GM23338 (cell line): ENCODE measurements around the gene DPY19L1.

Experiments
- CTCF ChIP-seq, 2 experiments: fragments of 200-600 bp in 1 of 2; sonication (generic) in 1 of 2; conservative IDR thresholded peaks; 2 replicates each; pipeline versions ENCODE4 v1.5.1 to v1.6.1; 2016 to 2017; ENCODE audit warnings: antibody characterized with exemption in 2 of 2, low read depth in 2 of 2, mild to moderate bottlenecking in 2 of 2, moderate library complexity in 1 of 2
- ETS1 ChIP-seq: IDR thresholded peaks from 2 replicates; pipeline ENCODE4 v1.6.1; 2016; ENCODE audit warnings: antibody characterized with exemption
- EZH2 ChIP-seq: fragments of 200-600 bp; sonication (generic); IDR thresholded peaks from one replicate; pipeline ENCODE4 v1.8.0; 2017; ENCODE audit warnings: antibody characterized with exemption, mild to moderate bottlenecking, low read depth; ENCODE audit not compliant: unreplicated experiment
- EZH2phosphoT487 ChIP-seq: fragments of 200-600 bp; sonication (generic); IDR thresholded peaks from one replicate; pipeline ENCODE4 v1.8.1; 2018; ENCODE audit warnings: antibody characterized with exemption; ENCODE audit not compliant: unreplicated experiment
- JUNB ChIP-seq: IDR thresholded peaks from one replicate; pipeline ENCODE4 v1.6.1; 2016; ENCODE audit warnings: antibody characterized with exemption; ENCODE audit not compliant: unreplicated experiment
- NANOG ChIP-seq: IDR thresholded peaks from 2 replicates; pipeline ENCODE4 v1.6.1; 2016; ENCODE audit warnings: antibody characterized with exemption, borderline replicate concordance
- POLR2AphosphoS5 ChIP-seq: IDR thresholded peaks from 2 replicates; pipeline ENCODE4 v1.6.1; 2016; ENCODE audit warnings: antibody characterized with exemption, low read depth
- REST ChIP-seq: IDR thresholded peaks from one replicate; pipeline ENCODE4 v1.6.1; 2018; ENCODE audit warnings: antibody characterized with exemption; ENCODE audit not compliant: unreplicated experiment
- ZNF331 ChIP-seq: fragments of 250-450 bp; sonication (Bioruptor Pico); IDR thresholded peaks from 2 replicates; pipeline ENCODE4 v1.5.0; 2020; ENCODE audit warnings: low read depth, mild to moderate bottlenecking, moderate library complexity

GRCh38 chr7:35024298-35024697, 13.0 kb downstream of the DPY19L1 start:
- TF ChIP-seq POLR2AphosphoS5: no peak
- no peak for TF ChIP-seq CTCF (conservative IDR thresholded peaks at IDR 0.05; ENCODE audit: low read depth in 2 of 2)
- no peak for TF ChIP-seq REST
- no peak for TF ChIP-seq ETS1
- TF ChIP-seq EZH2: no peak
- TF ChIP-seq ZNF331 (CRISPR knock-in tag): no peak
- TF ChIP-seq EZH2phosphoT487: no peak
- no peak for TF ChIP-seq NANOG
- TF ChIP-seq JUNB: no peak
